Neural cell (in vitro differentiated cells): ENCODE results near the gene BTNL8. TPM values are rescaled to one million over a fixed set of nuclear protein-coding genes. Genes with fewer than 3 reads are reported as not detected.

Source experiments
- H2AFZ ChIP-seq: fragments of 200-600, 300-800 bp; sonication (generic), shearing (Covaris generic); 2 replicates; pipeline ENCODE4 v1.6.0; 2014; ENCODE audit warnings: low read depth, mild to moderate bottlenecking, antibody characterized with exemption, low read length, moderate library complexity
- H3F3A ChIP-seq: fragments of 200-600 bp; shearing (Covaris generic); 2 replicates; pipeline ENCODE4 v1.6.1; 2016; ENCODE audit warnings: mild to moderate bottlenecking, moderate library complexity, mixed read lengths, antibody characterized with exemption, low read length; ENCODE audit not compliant: insufficient read depth, poor library complexity, severe bottlenecking
- H3K27ac ChIP-seq: fragments of 200-600, 300-800 bp; sonication (generic), shearing (Covaris generic); 2 replicates; pipeline ENCODE4 v1.5.1; 2014; ENCODE audit warnings: mild to moderate bottlenecking, low read length, moderate library complexity
- H3K27me3 ChIP-seq: fragments of 300-800, 200-600 bp; sonication (generic), shearing (Covaris generic); 2 replicates; pipeline ENCODE4 v1.6.0; 2014; ENCODE audit warnings: mild to moderate bottlenecking, low read depth, low read length, moderate library complexity; ENCODE audit not compliant: insufficient read depth
- H3K36me3 ChIP-seq: fragments of 300-800, 200-600 bp; sonication (generic), shearing (Covaris generic); 2 replicates; pipeline ENCODE4 v1.5.1; 2014; ENCODE audit warnings: mild to moderate bottlenecking, antibody characterized with exemption, low read length, moderate library complexity; ENCODE audit not compliant: insufficient read depth
- H3K4me2 ChIP-seq: fragments of 300-800, 200-600 bp; sonication (generic), shearing (Covaris generic); 2 replicates; pipeline ENCODE4 v1.6.0; 2014; ENCODE audit warnings: mild to moderate bottlenecking, low read length
- H3K4me3 ChIP-seq: fragments of 300-800, 200-600 bp; sonication (generic), shearing (Covaris generic); 2 replicates; pipeline ENCODE4 v1.5.1; 2014; ENCODE audit warnings: mild to moderate bottlenecking, low read length, moderate library complexity
- H3K79me2 ChIP-seq: fragments of 200-600 bp; shearing (Covaris generic); replicated peaks from 2 replicates; pipeline ENCODE4 v1.6.0; 2014; ENCODE audit warnings: mild to moderate bottlenecking, low read length, moderate library complexity; ENCODE audit not compliant: insufficient read depth
- H3K9ac ChIP-seq: fragments of 300-800, 200-600 bp; sonication (generic), shearing (Covaris generic); 2 replicates; pipeline ENCODE4 v1.6.1; 2016; ENCODE audit warnings: mild to moderate bottlenecking, low read length, mixed read lengths
- H3K9me2 ChIP-seq: fragments of 200-600 bp; shearing (Covaris generic); 2 replicates; pipeline ENCODE4 v1.6.1; 2016; ENCODE audit warnings: mild to moderate bottlenecking, low read length, mixed read lengths; ENCODE audit not compliant: insufficient read depth
- H3K9me3 ChIP-seq: fragments of 200-600, 300-800 bp; sonication (generic), shearing (Covaris generic); 2 replicates; pipeline ENCODE4 v1.6.1; 2016; ENCODE audit warnings: mild to moderate bottlenecking, mixed run types, low read length, moderate library complexity, mixed read lengths
- H4K20me1 ChIP-seq: fragments of 200-600 bp; shearing (Covaris generic); 2 replicates; pipeline ENCODE4 v1.6.1; 2016; ENCODE audit warnings: mild to moderate bottlenecking, mixed run types; ENCODE audit not compliant: insufficient read depth
- CTCF ChIP-seq: fragments of 450-650 bp; IDR thresholded peaks from 2 replicates; pipeline ENCODE4 v1.5.1; 2014; ENCODE audit warnings: antibody characterized with exemption, mild to moderate bottlenecking, moderate library complexity; ENCODE audit not compliant: poor library complexity, severe bottlenecking
- EP300 ChIP-seq: fragments of 450-650 bp; conservative IDR thresholded peaks from 2 replicates; pipeline ENCODE4 v1.6.1; 2014; ENCODE audit warnings: antibody characterized with exemption, mild to moderate bottlenecking, moderate library complexity; ENCODE audit not compliant: poor library complexity, severe bottlenecking
- EZH2 ChIP-seq: fragments of 200-600, 300-800 bp; shearing (Covaris generic), sonication (generic); IDR thresholded peaks from 2 replicates; pipeline ENCODE4 v1.6.1; 2014; ENCODE audit warnings: antibody characterized with exemption, low read length, borderline replicate concordance, mild to moderate bottlenecking; ENCODE audit not compliant: insufficient read depth, poor library complexity, severe bottlenecking
- MXI1 ChIP-seq: fragments of 450-650 bp; conservative IDR thresholded peaks from 2 replicates; pipeline ENCODE4 v1.6.1; 2014; ENCODE audit warnings: antibody characterized with exemption, mild to moderate bottlenecking; ENCODE audit not compliant: poor library complexity, severe bottlenecking
- POLR2AphosphoS5 ChIP-seq: IDR thresholded peaks from 2 replicates; pipeline ENCODE4 v1.6.1; 2012
- RAD21 ChIP-seq: fragments of 450-650 bp; conservative IDR thresholded peaks from 2 replicates; pipeline ENCODE4 v1.6.1; 2014; ENCODE audit warnings: antibody characterized with exemption, mild to moderate bottlenecking, moderate library complexity
- SMC3 ChIP-seq: fragments of 450-650 bp; conservative IDR thresholded peaks from 2 replicates; pipeline ENCODE4 v1.6.1; 2014; ENCODE audit warnings: antibody characterized with exemption, mild to moderate bottlenecking, moderate library complexity; ENCODE audit not compliant: poor library complexity
- TAF1 ChIP-seq: IDR thresholded peaks from 2 replicates; pipeline ENCODE4 v1.6.1; 2012; ENCODE audit warnings: low read depth
- polyA plus RNA-seq: library from polyadenylated mRNA; depleted of rRNA; stranded (reverse); fragments of >200 nt; gene quantifications from 2 replicates; pipeline ENCODE4 v1.2.3, GENCODE V29; 2014
- TF ChIP-seq, protein P1 (sequence below): IDR thresholded peaks from 2 replicates; pipeline ENCODE4 v1.6.1; 2012; ENCODE audit warnings: borderline replicate concordance

The BTNL8 gene
- polyA plus RNA-seq, 1 donor from 2014 or later: not detected

DNA sequence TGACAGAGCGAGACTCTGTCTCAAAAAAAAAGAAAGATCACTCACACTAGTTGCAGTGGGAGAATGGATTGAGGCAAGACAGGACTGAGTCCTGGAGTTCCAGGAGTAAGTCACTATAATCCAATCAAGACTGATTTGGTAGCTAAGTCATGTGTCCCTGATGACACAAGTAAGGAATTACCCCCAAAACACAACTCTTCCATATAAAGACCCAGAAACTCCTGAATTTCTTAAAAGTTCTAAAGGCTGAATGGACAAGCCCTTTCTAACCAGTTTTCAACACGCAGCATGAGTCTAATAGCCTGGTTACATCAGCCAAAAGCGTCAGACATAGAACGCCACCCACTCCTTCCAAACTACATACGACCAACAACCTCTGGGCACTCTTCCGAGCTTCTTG is 40.4 kb upstream of the BTNL8 start:
- Histone ChIP-seq H3K4me2 (no peak overlapping the region), H3K79me2 (peaks cover 10% of the 10 kb centered on the region), H3F3A (no peaks in the 10 kb centered on the region), H3K27me3 (no peaks in the 10 kb centered on the region), H3K27ac (no peak overlapping the region), H3K9ac (no peak overlapping the region), H3K9me2 (no peaks in the 10 kb centered on the region), H2AFZ (no peak overlapping the region), H3K36me3 (peaks cover 14% of the 10 kb centered on the region), H3K9me3 (no peaks in the 10 kb centered on the region), H3K4me3 (no peak overlapping the region), H4K20me1 (no peaks in the 10 kb centered on the region)
- TF ChIP-seq CTCF (no peak), EP300 (no peak), SMC3 (no peak), RAD21 (no peak), POLR2AphosphoS5 (no peak), EZH2 (no peak), MXI1 (no peak), TAF1 (no peak)
- TF ChIP-seq, protein P1, sequence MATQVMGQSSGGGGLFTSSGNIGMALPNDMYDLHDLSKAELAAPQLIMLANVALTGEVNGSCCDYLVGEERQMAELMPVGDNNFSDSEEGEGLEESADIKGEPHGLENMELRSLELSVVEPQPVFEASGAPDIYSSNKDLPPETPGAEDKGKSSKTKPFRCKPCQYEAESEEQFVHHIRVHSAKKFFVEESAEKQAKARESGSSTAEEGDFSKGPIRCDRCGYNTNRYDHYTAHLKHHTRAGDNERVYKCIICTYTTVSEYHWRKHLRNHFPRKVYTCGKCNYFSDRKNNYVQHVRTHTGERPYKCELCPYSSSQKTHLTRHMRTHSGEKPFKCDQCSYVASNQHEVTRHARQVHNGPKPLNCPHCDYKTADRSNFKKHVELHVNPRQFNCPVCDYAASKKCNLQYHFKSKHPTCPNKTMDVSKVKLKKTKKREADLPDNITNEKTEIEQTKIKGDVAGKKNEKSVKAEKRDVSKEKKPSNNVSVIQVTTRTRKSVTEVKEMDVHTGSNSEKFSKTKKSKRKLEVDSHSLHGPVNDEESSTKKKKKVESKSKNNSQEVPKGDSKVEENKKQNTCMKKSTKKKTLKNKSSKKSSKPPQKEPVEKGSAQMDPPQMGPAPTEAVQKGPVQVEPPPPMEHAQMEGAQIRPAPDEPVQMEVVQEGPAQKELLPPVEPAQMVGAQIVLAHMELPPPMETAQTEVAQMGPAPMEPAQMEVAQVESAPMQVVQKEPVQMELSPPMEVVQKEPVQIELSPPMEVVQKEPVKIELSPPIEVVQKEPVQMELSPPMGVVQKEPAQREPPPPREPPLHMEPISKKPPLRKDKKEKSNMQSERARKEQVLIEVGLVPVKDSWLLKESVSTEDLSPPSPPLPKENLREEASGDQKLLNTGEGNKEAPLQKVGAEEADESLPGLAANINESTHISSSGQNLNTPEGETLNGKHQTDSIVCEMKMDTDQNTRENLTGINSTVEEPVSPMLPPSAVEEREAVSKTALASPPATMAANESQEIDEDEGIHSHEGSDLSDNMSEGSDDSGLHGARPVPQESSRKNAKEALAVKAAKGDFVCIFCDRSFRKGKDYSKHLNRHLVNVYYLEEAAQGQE: no peak

- TF ChIP-seq, protein P1: no peak
- TF ChIP-seq SMC3: no peak
- peak; percentile 34 for TF ChIP-seq RAD21
- TF ChIP-seq TAF1: no peak
- TF ChIP-seq POLR2AphosphoS5: no peak
- TF ChIP-seq EP300: no peak
- TF ChIP-seq EZH2: no peak
- peak; percentile 58 for TF ChIP-seq CTCF
- no peak for TF ChIP-seq MXI1
- Histone ChIP-seq H3K79me2 (peaks cover 10% of the 10 kb centered on the region), H3K27me3 (no peaks in the 10 kb centered on the region), H3K4me2 (peak overlapping the region; percentile 84), H3K36me3 (peaks cover 10% of the 10 kb centered on the region), H3K9me3 (no peaks in the 10 kb centered on the region), H3K4me3 (peak overlapping the region; percentile 99), H3K9me2 (no peaks in the 10 kb centered on the region), H3F3A (no peaks in the 10 kb centered on the region), H2AFZ (peak overlapping the region; percentile 95), H4K20me1 (no peaks in the 10 kb centered on the region), H3K27ac (peak overlapping the region; percentile 80), H3K9ac (peak overlapping the region; percentile 92)
Measured at GRCh38 chr5:180860273-180860886, 38.6 kb upstream of the BTNL8 start.
